WERI-Rb-1 (cell line): ENCODE results near the gene DTWD2.
"Not testable (repeated sequence)": the region's sequence is repeated elsewhere in the genome, so short reads cannot be mapped to it uniquely, and the experiment has no call there.

ENCODE experiments used
- DNase-seq: peaks from one replicate; pipeline ENCODE4 v3.0.0-alpha.2; 2020
- H3K27ac ChIP-seq: fragments of 250-450 bp; sonication (Bioruptor Pico); 2 replicates; pipeline ENCODE4 v1.5.1; 2020; ENCODE audit warnings: mild to moderate bottlenecking, moderate library complexity
- H3K27me3 ChIP-seq: fragments of 250-450 bp; sonication (Bioruptor Pico); 2 replicates; pipeline ENCODE4 v1.5.1; 2021; ENCODE audit warnings: mild to moderate bottlenecking, low read depth, moderate library complexity; ENCODE audit not compliant: insufficient read depth, severe bottlenecking
- H3K36me3 ChIP-seq: fragments of 250-450 bp; sonication (Bioruptor Pico); 2 replicates; pipeline ENCODE4 v1.5.1; 2020; ENCODE audit warnings: mild to moderate bottlenecking, moderate library complexity
- H3K4me3 ChIP-seq: 2 replicates; pipeline ENCODE4 v1.5.1; 2011; ENCODE audit warnings: low read depth, mild to moderate bottlenecking, control low read depth, low read length
- H3K9me3 ChIP-seq: fragments of 250-450 bp; sonication (Bioruptor Pico); 2 replicates; pipeline ENCODE4 v1.5.1; 2021; ENCODE audit warnings: mild to moderate bottlenecking, moderate library complexity; ENCODE audit not compliant: severe bottlenecking
- CTCF ChIP-seq: IDR thresholded peaks from 2 replicates; pipeline ENCODE4 v1.5.1; 2011; ENCODE audit warnings: low read depth, mild to moderate bottlenecking, control low read depth, inconsistent platforms, low read length

The DTWD2 gene

GRCh38 chr5:118980017-118980416, 8.3 kb downstream of the DTWD2 start:
- Histone ChIP-seq H3K27ac (no peak overlapping the region), H3K9me3 (no peaks in the 10 kb centered on the region), H3K36me3 (no peaks in the 10 kb centered on the region), H3K27me3 (no peaks in the 10 kb centered on the region), H3K4me3 (no peak overlapping the region)
- DNase-seq: no peak
- no peak for TF ChIP-seq CTCF

GRCh38 chr5:118973779-118974445, 14.4 kb downstream of the DTWD2 start:
- not testable (repeated sequence) for H3K36me3 ChIP-seq, DNase-seq, H3K4me3 ChIP-seq, H3K27ac ChIP-seq, H3K9me3 ChIP-seq, H3K27me3 ChIP-seq

- Histone ChIP-seq H3K27ac (no peak overlapping the region), H3K36me3 (no peaks in the 10 kb centered on the region), H3K9me3 (no peaks in the 10 kb centered on the region), H3K4me3 (no peak overlapping the region), H3K27me3 (no peaks in the 10 kb centered on the region)
- TF ChIP-seq CTCF: no peak
- peak; percentile 40 for DNase-seq
Observed at GRCh38 chr5:118968925-118969375, 19.4 kb downstream of the DTWD2 start.

- no peak for TF ChIP-seq CTCF
- Histone ChIP-seq H3K36me3 (no peaks in the 10 kb centered on the region), H3K4me3 (no peak overlapping the region), H3K27ac (no peak overlapping the region), H3K9me3 (no peaks in the 10 kb centered on the region), H3K27me3 (no peaks in the 10 kb centered on the region)
- DNase-seq: no peak
Observed at GRCh38 chr5:118968406-118968911, 19.9 kb downstream of the DTWD2 start.

- TF ChIP-seq CTCF: no peak
- no peaks in the 10 kb centered on the region for H3K9me3 ChIP-seq
- H3K27me3 ChIP-seq: no peaks in the 10 kb centered on the region
- no peaks in the 10 kb centered on the region for H3K36me3 ChIP-seq
- no peak for DNase-seq
- H3K4me3 ChIP-seq: no peak overlapping the region
- no peak overlapping the region for H3K27ac ChIP-seq
Observed at GRCh38 chr5:118967059-118967508, 21.3 kb downstream of the DTWD2 start.

- no peaks in the 10 kb centered on the region for H3K9me3 ChIP-seq
- H3K4me3 ChIP-seq: no peak overlapping the region
- no peak overlapping the region for H3K27ac ChIP-seq
- no peaks in the 10 kb centered on the region for H3K27me3 ChIP-seq
- TF ChIP-seq CTCF: no peak
- H3K36me3 ChIP-seq: no peaks in the 10 kb centered on the region
- DNase-seq: no peak
Observed at GRCh38 chr5:118965890-118966289, 22.5 kb downstream of the DTWD2 start.

GRCh38 chr5:118964970-118965369, 23.4 kb downstream of the DTWD2 start:
- H3K27ac ChIP-seq, DNase-seq, H3K36me3 ChIP-seq, H3K4me3 ChIP-seq, H3K27me3 ChIP-seq, H3K9me3 ChIP-seq: not testable (repeated sequence)

- not testable (repeated sequence) for H3K27me3 ChIP-seq, H3K9me3 ChIP-seq, DNase-seq, H3K4me3 ChIP-seq, H3K27ac ChIP-seq, H3K36me3 ChIP-seq
Observed at GRCh38 chr5:118964388-118964787, 24.0 kb downstream of the DTWD2 start.
